Activated CD4-positive, alpha-beta T cell treated with anti-CD3 and anti-CD28 coated beads, Interleukin-2, amount 10 ng/mL, durations not matched to agents 7 days and 5 days (primary cell): Measurements from ENCODE around the gene DYNC1I1. TPM values are rescaled to one million over a fixed set of nuclear protein-coding genes. Genes with fewer than 3 reads are reported as not detected.

Experiments used
- CTCF ChIA-PET: fragments of 350-600 bp; sonication (Branson Sonifier 250); formaldehyde crosslinking; loops from one replicate; lab custom pipeline; 2021; ENCODE audit warnings: antibody characterized with exemption; lab: Charles Lee
- POLR2A ChIA-PET: fragments of 350-600 bp; sonication (Branson Sonifier 250); formaldehyde crosslinking; loops from one replicate; lab custom pipeline; 2021; ENCODE audit warnings: antibody characterized with exemption; lab: Charles Lee
- DNase-seq: peaks from one replicate; pipeline ENCODE4 v3.0.0-alpha.2; 2020
- H3K27ac Mint-ChIP-seq: one replicate; pipeline ENCODE4 v1.8.0; 2021; ENCODE audit warnings: mild to moderate bottlenecking, moderate library complexity, mixed read lengths
- H3K27me3 Mint-ChIP-seq: one replicate; pipeline ENCODE4 v1.8.0; 2021; ENCODE audit warnings: mixed read lengths
- H3K36me3 Mint-ChIP-seq: one replicate; pipeline ENCODE4 v1.8.0; 2021; ENCODE audit warnings: low read depth, mixed read lengths
- H3K4me1 Mint-ChIP-seq: one replicate; pipeline ENCODE4 v1.8.0; 2021; ENCODE audit warnings: mixed read lengths
- H3K4me3 Mint-ChIP-seq: one replicate; pipeline ENCODE4 v1.8.0; 2021; ENCODE audit warnings: mild to moderate bottlenecking, moderate library complexity, mixed read lengths
- H3K9me3 Mint-ChIP-seq: one replicate; pipeline ENCODE4 v1.8.0; 2021; ENCODE audit warnings: mixed read lengths
- total RNA-seq, 2 experiments: library from RNA; stranded (reverse); gene quantifications; one replicate each; pipeline ENCODE4 v1.2.3, GENCODE V29; 2021

DYNC1I1 gene
- total RNA-seq, 2 experiments from 2014 or later = not detected

DNA sequence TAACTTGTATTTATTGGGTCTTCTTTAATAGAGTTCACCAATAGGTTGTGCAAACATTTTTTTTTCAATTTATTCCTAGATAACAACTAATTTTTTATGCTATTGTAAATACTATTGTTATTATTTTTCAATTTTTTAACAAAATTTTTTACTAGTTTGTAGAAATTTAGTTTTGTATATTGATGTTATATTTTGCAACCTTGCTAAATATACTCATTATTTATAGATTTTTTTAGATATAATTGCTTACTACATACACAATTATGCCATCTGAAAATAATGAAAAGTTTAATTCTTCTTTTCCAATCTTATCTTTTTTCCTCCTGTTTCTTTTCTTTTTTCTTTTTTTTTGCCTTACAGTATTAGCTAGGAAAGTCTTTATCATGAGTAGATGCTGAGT lies 332.6 kb downstream of the DYNC1I1 start:
- H3K36me3 Mint-ChIP-seq = no peaks in the 10 kb centered on the region
- no peak overlapping the region for H3K4me3 Mint-ChIP-seq
- ChIA-PET POLR2A (no interaction called here), CTCF (no interaction called here)
- H3K9me3 Mint-ChIP-seq = peaks cover 2% of the 10 kb centered on the region
- H3K27me3 Mint-ChIP-seq = peaks cover 7% of the 10 kb centered on the region
- DNase-seq = no peak
- no peak overlapping the region for H3K27ac Mint-ChIP-seq
- H3K4me1 Mint-ChIP-seq = no peaks in the 10 kb centered on the region

GRCh38 chr7:96111405-96111804 lies 339.1 kb downstream of the DYNC1I1 start:
- no peaks in the 10 kb centered on the region for H3K4me1 Mint-ChIP-seq

GRCh38 chr7:96114190-96114589 lies 341.8 kb downstream of the DYNC1I1 start:
- H3K27ac Mint-ChIP-seq = no peak overlapping the region
- no peak for DNase-seq
- no peaks in the 10 kb centered on the region for H3K36me3 Mint-ChIP-seq
- H3K4me1 Mint-ChIP-seq = no peaks in the 10 kb centered on the region
- H3K27me3 Mint-ChIP-seq = peaks cover 15% of the 10 kb centered on the region
- no peak overlapping the region for H3K4me3 Mint-ChIP-seq
- ChIA-PET POLR2A (no interaction called here), CTCF (no interaction called here)
- no peaks in the 10 kb centered on the region for H3K9me3 Mint-ChIP-seq

More at GRCh38 chr7:96111405-96111804, 339.1 kb downstream of the DYNC1I1 start:
- ChIA-PET POLR2A (no interaction called here), CTCF (no interaction called here)
- H3K27ac Mint-ChIP-seq = no peak overlapping the region
- H3K27me3 Mint-ChIP-seq = peaks cover 15% of the 10 kb centered on the region
- H3K4me3 Mint-ChIP-seq = no peak overlapping the region
- no peaks in the 10 kb centered on the region for H3K36me3 Mint-ChIP-seq
- no peak for DNase-seq
- no peaks in the 10 kb centered on the region for H3K9me3 Mint-ChIP-seq

DNA sequence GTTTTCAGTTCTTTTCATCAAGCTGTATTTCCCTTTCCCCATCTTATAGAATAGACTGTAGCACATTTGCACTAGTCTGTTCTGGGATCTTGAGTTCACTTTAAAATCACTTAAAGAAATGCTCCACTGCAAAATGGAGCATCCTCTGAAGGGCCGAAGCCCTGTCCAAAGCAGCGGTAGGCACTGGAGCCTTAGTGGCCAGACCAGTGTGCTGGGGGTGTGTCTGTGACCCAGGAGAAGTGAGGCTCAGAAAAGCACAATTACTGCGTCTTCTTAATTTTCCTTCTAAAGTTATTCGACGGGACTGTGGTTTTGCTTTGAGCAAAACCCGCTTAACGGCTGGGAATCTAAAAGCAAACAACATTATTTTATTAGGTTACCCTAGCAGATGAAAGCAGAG lies 343.8 kb downstream of the DYNC1I1 start:
- H3K27ac Mint-ChIP-seq = no peak overlapping the region
- no peaks in the 10 kb centered on the region for H3K4me1 Mint-ChIP-seq
- no peak for DNase-seq
- no peaks in the 10 kb centered on the region for H3K9me3 Mint-ChIP-seq
- no peaks in the 10 kb centered on the region for H3K36me3 Mint-ChIP-seq
- no peak overlapping the region for H3K4me3 Mint-ChIP-seq
- H3K27me3 Mint-ChIP-seq = peaks cover 3% of the 10 kb centered on the region
- ChIA-PET POLR2A (no interaction called here), CTCF (no interaction called here)

DNA sequence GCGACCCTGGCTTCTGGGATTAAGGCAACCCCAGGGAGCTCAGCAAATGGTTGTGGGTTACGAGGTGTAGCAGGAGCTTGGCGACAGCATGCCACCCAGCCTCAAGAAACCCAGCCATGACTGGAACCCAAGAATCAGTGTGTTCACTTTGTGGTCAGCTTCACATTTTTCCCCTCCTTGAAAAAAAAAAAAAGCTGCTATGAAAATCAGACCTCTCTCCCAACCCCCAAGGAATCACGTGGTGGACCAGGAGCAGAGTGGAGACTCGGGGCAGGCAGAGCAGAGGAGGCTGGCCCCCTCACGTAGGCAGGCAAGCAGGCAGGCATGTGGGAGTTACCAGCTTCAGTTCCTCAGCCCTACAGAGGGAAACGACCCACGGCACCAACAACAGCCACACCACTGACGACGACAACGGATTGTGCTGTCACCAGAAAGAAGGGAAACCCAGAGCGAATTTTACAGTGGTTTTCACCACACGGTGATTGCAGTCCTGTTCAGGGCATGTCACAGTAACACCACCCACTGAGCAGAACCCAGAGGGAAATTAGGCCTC lies 346.2 kb downstream of the DYNC1I1 start:
- Mint-ChIP-seq H3K4me1 (no peaks in the 10 kb centered on the region), H3K27me3 (no peaks in the 10 kb centered on the region), H3K27ac (no peak overlapping the region), H3K36me3 (no peaks in the 10 kb centered on the region), H3K4me3 (no peak overlapping the region), H3K9me3 (no peaks in the 10 kb centered on the region)
- CTCF ChIA-PET = no interaction called here
- DNase-seq = no peak
- POLR2A ChIA-PET = no interaction called here

GRCh38 chr7:96120445-96121225 lies 348.3 kb downstream of the DYNC1I1 start:
- H3K9me3 Mint-ChIP-seq = no peaks in the 10 kb centered on the region
- H3K4me1 Mint-ChIP-seq = no peaks in the 10 kb centered on the region
- no peak for DNase-seq
- H3K4me3 Mint-ChIP-seq = no peak overlapping the region
- H3K27me3 Mint-ChIP-seq = no peaks in the 10 kb centered on the region
- H3K36me3 Mint-ChIP-seq = no peaks in the 10 kb centered on the region
- H3K27ac Mint-ChIP-seq = no peak overlapping the region
- ChIA-PET POLR2A (no interaction called here), CTCF (no interaction called here)

DNA sequence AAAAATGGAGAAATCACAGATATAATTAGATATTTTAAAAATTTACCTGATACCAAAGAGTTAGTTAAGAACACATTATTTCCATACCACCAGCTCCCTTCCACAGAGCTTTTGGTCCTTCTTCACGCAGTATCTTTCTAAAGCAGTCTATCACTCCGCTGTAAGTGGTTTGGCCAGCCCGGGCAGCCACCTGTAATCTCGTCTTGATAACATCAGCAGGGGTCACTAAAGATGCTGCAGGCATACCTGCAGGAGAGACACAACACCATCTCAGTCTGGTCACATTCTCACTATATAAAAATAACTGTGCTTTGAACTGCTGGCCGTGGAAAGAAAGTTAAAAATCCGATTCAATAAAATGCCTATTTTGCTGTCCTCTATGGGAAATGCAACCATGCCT lies 349.4 kb downstream of the DYNC1I1 start:
- ChIA-PET POLR2A (no interaction called here), CTCF (no interaction called here)
- H3K4me1 Mint-ChIP-seq = no peaks in the 10 kb centered on the region
- no peak overlapping the region for H3K4me3 Mint-ChIP-seq
- DNase-seq = no peak
- H3K9me3 Mint-ChIP-seq = no peaks in the 10 kb centered on the region
- H3K36me3 Mint-ChIP-seq = no peaks in the 10 kb centered on the region
- no peak overlapping the region for H3K27ac Mint-ChIP-seq
- H3K27me3 Mint-ChIP-seq = no peaks in the 10 kb centered on the region

- no peaks in the 10 kb centered on the region for H3K4me1 Mint-ChIP-seq
- H3K27me3 Mint-ChIP-seq = no peaks in the 10 kb centered on the region
- ChIA-PET POLR2A (no interaction called here), CTCF (no interaction called here)
- DNase-seq = no peak
- no peaks in the 10 kb centered on the region for H3K36me3 Mint-ChIP-seq
- H3K9me3 Mint-ChIP-seq = no peaks in the 10 kb centered on the region
- H3K27ac Mint-ChIP-seq = no peak overlapping the region
- H3K4me3 Mint-ChIP-seq = no peak overlapping the region
Observed at GRCh38 chr7:96122746-96123145, 350.4 kb downstream of the DYNC1I1 start.

- no peak overlapping the region for H3K27ac Mint-ChIP-seq
- POLR2A ChIA-PET = no interaction called here
- no peaks in the 10 kb centered on the region for H3K4me1 Mint-ChIP-seq
- H3K9me3 Mint-ChIP-seq = no peaks in the 10 kb centered on the region
- H3K36me3 Mint-ChIP-seq = peaks cover 3% of the 10 kb centered on the region
- no peak for DNase-seq
- no peaks in the 10 kb centered on the region for H3K27me3 Mint-ChIP-seq
- no peak overlapping the region for H3K4me3 Mint-ChIP-seq
- CTCF ChIA-PET = no interaction called here
Observed at GRCh38 chr7:96126382-96126781, 354.0 kb downstream of the DYNC1I1 start.

DNA sequence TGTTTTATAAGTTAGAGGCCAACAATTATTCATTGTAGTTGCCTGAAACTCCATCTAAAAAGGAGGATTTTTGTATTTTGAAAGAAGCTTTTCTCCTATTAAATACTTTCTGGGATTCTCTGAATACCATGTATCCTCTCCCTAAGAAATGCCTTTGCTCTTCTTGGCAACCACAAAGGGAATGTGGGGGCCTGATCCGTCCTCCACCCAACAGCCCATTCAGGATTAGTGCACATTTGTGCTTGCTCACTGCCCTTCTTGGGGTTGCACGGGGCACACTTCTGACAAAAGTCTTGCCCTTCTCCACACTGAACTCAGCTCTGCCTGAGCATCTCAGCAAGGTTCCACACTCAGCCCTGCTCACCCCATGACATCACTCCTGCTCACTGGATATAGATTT lies 355.4 kb downstream of the DYNC1I1 start:
- Mint-ChIP-seq H3K36me3 (peaks cover 4% of the 10 kb centered on the region), H3K4me1 (no peaks in the 10 kb centered on the region), H3K27ac (no peak overlapping the region)

GRCh38 chr7:96131525-96131924 lies 359.2 kb downstream of the DYNC1I1 start:
- H3K27me3 Mint-ChIP-seq = no peaks in the 10 kb centered on the region
- CTCF ChIA-PET = no interaction called here

More for the DNA sequence above, 355.4 kb downstream of the DYNC1I1 start:
- H3K9me3 Mint-ChIP-seq = no peaks in the 10 kb centered on the region
- no peaks in the 10 kb centered on the region for H3K27me3 Mint-ChIP-seq
- ChIA-PET CTCF (no interaction called here), POLR2A (no interaction called here)
- no peak overlapping the region for H3K4me3 Mint-ChIP-seq
- DNase-seq = no peak

DNA sequence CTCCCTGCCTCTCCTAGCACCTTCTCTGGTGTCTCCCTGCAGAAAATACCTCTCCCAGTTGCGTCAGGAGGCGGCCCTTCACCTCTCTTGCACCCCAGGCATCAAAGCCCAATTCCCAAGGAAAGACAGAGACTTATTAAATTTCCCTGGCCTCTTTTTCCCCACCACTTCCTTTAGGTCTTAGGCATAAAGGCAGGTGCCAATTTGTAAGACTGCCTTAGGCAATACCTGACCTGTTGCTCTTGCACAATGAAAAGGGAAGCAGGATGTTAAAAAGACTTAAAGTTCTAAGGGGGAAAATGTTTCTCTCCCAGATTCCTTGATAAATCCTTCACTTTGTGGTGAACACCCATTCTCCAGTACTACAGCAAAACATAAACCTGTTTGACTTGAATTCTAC lies 362.9 kb downstream of the DYNC1I1 start:
- POLR2A ChIA-PET = no interaction called here
- CTCF ChIA-PET = no interaction called here
- no peaks in the 10 kb centered on the region for H3K27me3 Mint-ChIP-seq
- H3K9me3 Mint-ChIP-seq = no peaks in the 10 kb centered on the region
- no peak overlapping the region for H3K4me3 Mint-ChIP-seq
- H3K4me1 Mint-ChIP-seq = no peaks in the 10 kb centered on the region
- H3K27ac Mint-ChIP-seq = no peak overlapping the region
- H3K36me3 Mint-ChIP-seq = peaks cover 6% of the 10 kb centered on the region
- DNase-seq = no peak

More at GRCh38 chr7:96131525-96131924, 359.2 kb downstream of the DYNC1I1 start:
- POLR2A ChIA-PET = no interaction called here
- no peak overlapping the region for H3K27ac Mint-ChIP-seq
- peaks cover 6% of the 10 kb centered on the region for H3K36me3 Mint-ChIP-seq
- H3K4me3 Mint-ChIP-seq = no peak overlapping the region
- H3K9me3 Mint-ChIP-seq = no peaks in the 10 kb centered on the region
- no peak for DNase-seq
- H3K4me1 Mint-ChIP-seq = no peaks in the 10 kb centered on the region

DNA sequence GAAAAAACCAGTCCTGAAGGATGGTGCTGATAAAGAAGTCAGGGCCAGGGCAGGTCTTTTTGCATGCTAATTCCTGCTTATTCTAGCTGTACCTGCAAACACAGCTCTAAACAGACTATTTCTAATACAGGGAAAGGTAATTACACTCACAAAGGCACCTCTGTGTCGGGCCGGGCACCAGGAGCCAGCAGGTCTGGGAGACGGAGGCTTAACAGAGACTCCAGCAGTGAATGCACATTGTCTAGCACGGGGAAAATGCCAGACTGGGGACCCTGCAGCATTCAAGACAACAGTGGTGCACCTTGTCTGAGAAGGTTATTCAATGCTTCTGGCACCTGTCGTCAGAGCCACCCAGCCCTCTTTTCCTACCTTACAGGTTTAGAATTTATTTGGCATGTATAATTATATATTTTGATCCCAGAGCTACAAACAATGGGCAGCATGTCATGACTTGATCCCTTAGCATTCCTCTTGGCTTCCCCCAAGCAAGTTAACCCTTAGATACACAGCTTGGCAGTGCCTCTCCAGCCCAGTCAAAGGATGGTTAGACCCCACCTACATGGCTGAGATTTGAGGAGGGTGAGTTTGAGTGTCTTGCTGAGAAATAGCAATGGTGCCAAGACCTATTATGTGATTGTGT lies 364.4 kb downstream of the DYNC1I1 start:
- Mint-ChIP-seq H3K36me3 (peaks cover 2% of the 10 kb centered on the region), H3K4me1 (no peaks in the 10 kb centered on the region), H3K27me3 (no peaks in the 10 kb centered on the region), H3K27ac (no peak overlapping the region), H3K9me3 (no peaks in the 10 kb centered on the region), H3K4me3 (no peak overlapping the region)
- DNase-seq = no peak
- ChIA-PET POLR2A (no interaction called here), CTCF (no interaction called here)
